GM12892 (cell line): ENCODE results near the gene CS.

Experiments
- POLR2A ChIP-seq: IDR thresholded peaks from 2 replicates; pipeline ENCODE4 v1.6.1; 2011; ENCODE audit warnings: low read depth, low read length, control low read depth
- POLR2AphosphoS5 ChIP-seq: IDR thresholded peaks from 2 replicates; pipeline ENCODE4 v1.6.1; 2011; ENCODE audit warnings: low read depth, low read length, control low read depth

DNA sequence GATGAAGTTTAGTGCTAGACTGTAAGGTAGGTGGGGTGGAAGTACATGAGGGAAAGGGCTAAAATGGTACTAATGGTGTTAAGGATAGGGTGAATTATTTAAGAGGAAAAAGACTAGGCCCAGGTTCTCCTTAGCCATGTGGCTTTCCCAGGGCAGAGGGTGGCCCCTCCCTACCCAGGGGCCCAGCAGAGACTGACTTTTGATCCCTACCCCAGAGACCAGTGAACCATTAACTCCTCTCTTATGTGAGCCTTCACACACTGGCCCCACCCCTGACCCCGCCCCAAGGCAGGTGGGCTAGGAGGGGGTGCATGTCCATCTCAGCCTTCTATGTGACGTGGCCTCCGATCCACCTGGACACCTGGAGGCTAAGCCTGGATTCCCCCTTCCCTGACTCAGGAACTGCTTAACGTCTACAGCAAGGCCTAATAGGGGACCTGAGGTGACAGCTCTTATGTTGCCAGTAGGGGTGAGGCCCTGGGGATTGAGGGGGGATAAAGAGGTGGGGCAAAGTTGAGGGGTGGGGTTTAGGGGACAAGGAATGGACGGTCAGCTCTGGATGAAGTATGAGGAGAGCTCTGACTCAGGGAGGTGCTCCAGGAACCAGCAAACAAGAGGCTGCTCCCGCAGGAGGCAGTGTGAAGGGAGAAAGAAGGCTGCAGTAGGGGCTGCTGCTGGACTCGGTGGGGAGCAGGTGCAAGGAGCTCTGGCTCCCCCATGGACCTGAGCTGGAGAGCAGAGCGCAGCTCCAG lies 69.5 kb downstream of the CS start:
- TF ChIP-seq POLR2A (no peak), POLR2AphosphoS5 (no peak)
